ENCODE measurements around the gene MRM2. TPM values are rescaled to one million over a fixed set of nuclear protein-coding genes. Genes with fewer than 3 reads are reported as not detected.

MRM2 gene
- total RNA-seq, 1 experiment from 2014 or later = 34.7 TPM

- ChIA-PET POLR2A (no interaction called here), CTCF (no interaction called here)
- no TSS peak for BruUV-seq (replicated peaks)
These were observed 16.8 kb upstream of the MRM2 start for GRCh38 chr7:2258661-2259365.

More at GRCh38 chr7:2258661-2259365, 16.8 kb upstream of the MRM2 start:
- H3K4me3 ChIP-seq (replicated peaks in 1 of 2; ENCODE audit: low read depth in 1 of 2, low read length in 2 of 2) = no peak overlapping the region
- no peaks in the 10 kb centered on the region; a peak in 1 of 4 replicates for H3K36me3 ChIP-seq (ENCODE audit: control insufficient read depth in 1 of 2, insufficient read depth in 2 of 2, low read length in 2 of 2)
- no peaks in the 10 kb centered on the region for H3K79me2 ChIP-seq (ENCODE audit: insufficient read depth, low read length)
- H3K9ac ChIP-seq (ENCODE audit: low read length) = no peak overlapping the region
- H3K27me3 ChIP-seq (ENCODE audit: insufficient read depth, low read length) = no peaks in the 10 kb centered on the region
- no peak overlapping the region for H3K27ac ChIP-seq (ENCODE audit: low read depth, low read length)
- intact Hi-C loops (cut with micrococcal nuclease) = no loop called here
- peaks cover 6 to 15% of the 10 kb centered on the region in 2 experiments; a peak in 3 of 4 replicates for H3K4me1 ChIP-seq (ENCODE audit: control insufficient read depth in 1 of 2, insufficient read depth in 2 of 2, low read length in 2 of 2)
- no peak overlapping the region for H3K4me2 ChIP-seq (ENCODE audit: low read length)
- no peak overlapping the region for H2AFZ ChIP-seq (ENCODE audit: low read depth, low read length, poor library complexity, severe bottlenecking)
- H4K20me1 ChIP-seq (ENCODE audit: insufficient read depth) = no peaks in the 10 kb centered on the region
- TF ChIP-seq FOSL1 (IDR thresholded peaks at IDR 0.05; ENCODE audit: low read depth) = no peak
- TF ChIP-seq ZBTB33 (IDR thresholded peaks at IDR 0.05; ENCODE audit: extremely low read depth, insufficient replicate concordance, low read length) = no peak
- TF ChIP-seq RAD21 (IDR thresholded peaks at IDR 0.05; ENCODE audit: low read depth) = no peak
- no peak for TF ChIP-seq MAX (IDR thresholded peaks at IDR 0.05)
- no peak for TF ChIP-seq EGR1 (IDR thresholded peaks at IDR 0.05; ENCODE audit: low read depth)
- TF ChIP-seq REST (IDR thresholded peaks at IDR 0.05; ENCODE audit: low read depth) = no peak
- TF ChIP-seq SP1 (IDR thresholded peaks at IDR 0.05; ENCODE audit: low read depth) = no peak
- no peak for TF ChIP-seq JUND (IDR thresholded peaks at IDR 0.05)
- TF ChIP-seq CTCF (IDR thresholded peaks at IDR 0.05 in 2 of 3, conservative IDR thresholded peaks at IDR 0.05 in 1 of 3; ENCODE audit: borderline replicate concordance in 1 of 3, insufficient read depth in 1 of 3, low read depth in 2 of 3, low read length in 2 of 3) = no peak
- TF ChIP-seq ATF3 (IDR thresholded peaks at IDR 0.05) = no peak
- TF ChIP-seq CEBPB (IDR thresholded peaks at IDR 0.05; ENCODE audit: low read depth) = no peak
- no peak for TF ChIP-seq EZH2phosphoT487 (IDR thresholded peaks at IDR 0.05; ENCODE audit: borderline replicate concordance)
- no peak for TF ChIP-seq EZH2 (IDR thresholded peaks at IDR 0.05)
- TF ChIP-seq YY1 (IDR thresholded peaks at IDR 0.05; ENCODE audit: extremely low read depth, insufficient replicate concordance, low read depth, low read length) = no peak
- no peak for TF ChIP-seq ZFX (IDR thresholded peaks at IDR 0.05)
- TF ChIP-seq SRF (IDR thresholded peaks at IDR 0.05; ENCODE audit: low read depth) = no peak
- TF ChIP-seq ZNF274 (IDR thresholded peaks at IDR 0.05; ENCODE audit: low read depth, low read length) = no peak
- TF ChIP-seq ELF1 (IDR thresholded peaks at IDR 0.05; ENCODE audit: borderline replicate concordance, low read depth) = no peak
- DNase-seq (ENCODE audit: low read depth, low spot score) (no peak), ATAC-seq (no peak)
- RAD21 ChIA-PET (ENCODE audit: low non-redundant PET in 1 of 2, low total read pairs in 2 of 2, uncharacterized antibody in 2 of 2, unreplicated experiment in 2 of 2) = no interaction called here
- no peaks in the 10 kb centered on the region for H3K9me2 ChIP-seq (ENCODE audit: insufficient read depth)
- no peaks in the 10 kb centered on the region for H3K9me3 ChIP-seq (ENCODE audit: control insufficient read depth in 1 of 2, insufficient read depth in 1 of 2, low read depth in 1 of 2, low read length in 2 of 2)

Measured in HCT116 (cell line).